Measurements from ENCODE around the gene CWC22.
"Not testable (repeated sequence)": the region's sequence is repeated elsewhere in the genome, so short reads cannot be mapped to it uniquely, and the experiment has no call there.

Gene CWC22

GRCh38 chr2:179950391-179950790, 56.7 kb downstream of the CWC22 start:
- DNase-seq (ENCODE audit: low read depth) = no peak

- no peak for DNase-seq (ENCODE audit: low read depth)
Measured at GRCh38 chr2:179949438-179949837, 57.7 kb downstream of the CWC22 start.

GRCh38 chr2:179948058-179948457, 59.0 kb downstream of the CWC22 start:
- DNase-seq (ENCODE audit: low read depth) = no peak

- no peak for DNase-seq (ENCODE audit: low read depth)
Measured at GRCh38 chr2:179946810-179947615, 60.1 kb downstream of the CWC22 start.

GRCh38 chr2:179946346-179946745, 60.8 kb downstream of the CWC22 start:
- no peak for DNase-seq (ENCODE audit: low read depth)

- no peak for DNase-seq (ENCODE audit: low read depth)
Measured at GRCh38 chr2:179939259-179939658, 67.8 kb downstream of the CWC22 start.

- DNase-seq (ENCODE audit: low read depth) = no peak
Measured at GRCh38 chr2:179938026-179938425, 69.1 kb downstream of the CWC22 start.

- no peak for DNase-seq (ENCODE audit: low read depth)
Measured at GRCh38 chr2:179936654-179937053, 70.4 kb downstream of the CWC22 start.

- DNase-seq (ENCODE audit: low read depth) = no peak
Measured at GRCh38 chr2:179936141-179936540, 71.0 kb downstream of the CWC22 start.

GRCh38 chr2:179932786-179933185, 74.3 kb downstream of the CWC22 start:
- no peak for DNase-seq (ENCODE audit: low read depth)

GRCh38 chr2:179931502-179931901, 75.6 kb downstream of the CWC22 start:
- no peak for DNase-seq (ENCODE audit: low read depth)

GRCh38 chr2:179929997-179930396, 77.1 kb downstream of the CWC22 start:
- not testable (repeated sequence) for DNase-seq (ENCODE audit: low read depth)

GRCh38 chr2:179927041-179927440, 80.1 kb downstream of the CWC22 start:
- DNase-seq (ENCODE audit: low read depth) = no peak

GRCh38 chr2:179925713-179926112, 81.4 kb downstream of the CWC22 start:
- DNase-seq (ENCODE audit: low read depth) = no peak

GRCh38 chr2:179917272-179917671, 89.8 kb downstream of the CWC22 start:
- no peak for DNase-seq (ENCODE audit: low read depth)

- DNase-seq (ENCODE audit: low read depth) = no peak
Measured at GRCh38 chr2:179915395-179915992, 91.6 kb downstream of the CWC22 start.

- no peak for DNase-seq (ENCODE audit: low read depth)
Measured at GRCh38 chr2:179913809-179914208, 93.3 kb downstream of the CWC22 start.

GRCh38 chr2:179911569-179911968, 95.5 kb downstream of the CWC22 start:
- DNase-seq (ENCODE audit: low read depth) = no peak

- no peak for DNase-seq (ENCODE audit: low read depth)
Measured at GRCh38 chr2:179910735-179911113, 96.4 kb downstream of the CWC22 start.

GRCh38 chr2:179909845-179910734, 97.0 kb downstream of the CWC22 start:
- DNase-seq (ENCODE audit: low read depth) = no peak

- no peak for DNase-seq (ENCODE audit: low read depth)
Measured at GRCh38 chr2:179900655-179901054, 106.4 kb downstream of the CWC22 start.

- no peak for DNase-seq (ENCODE audit: low read depth)
Measured at GRCh38 chr2:179899666-179900065, 107.4 kb downstream of the CWC22 start.

- no peak for DNase-seq (ENCODE audit: low read depth)
Measured at GRCh38 chr2:179898873-179899272, 108.2 kb downstream of the CWC22 start.

All from stimulated activated CD8-positive, alpha-beta memory T cell treated with anti-CD3 and anti-CD28 coated beads, Interleukin-12 subunit alpha, Interleukin-12 subunit beta, amount 100 ng/mL, for 4 hours (primary cell).